Fibroblast of upper back skin (primary cell): ENCODE results near the gene ASTN2.
"Not testable (repeated sequence)": the region's sequence is repeated elsewhere in the genome, so short reads cannot be mapped to it uniquely, and the experiment has no call there.

Experiments used
- DNase-seq: peaks from one replicate; pipeline ENCODE4 v3.0.0-alpha.2; 2013

Gene ASTN2

GRCh38 chr9:116942593-116943061 lies 472.2 kb downstream of the ASTN2 start:
- DNase-seq = no peak

DNA sequence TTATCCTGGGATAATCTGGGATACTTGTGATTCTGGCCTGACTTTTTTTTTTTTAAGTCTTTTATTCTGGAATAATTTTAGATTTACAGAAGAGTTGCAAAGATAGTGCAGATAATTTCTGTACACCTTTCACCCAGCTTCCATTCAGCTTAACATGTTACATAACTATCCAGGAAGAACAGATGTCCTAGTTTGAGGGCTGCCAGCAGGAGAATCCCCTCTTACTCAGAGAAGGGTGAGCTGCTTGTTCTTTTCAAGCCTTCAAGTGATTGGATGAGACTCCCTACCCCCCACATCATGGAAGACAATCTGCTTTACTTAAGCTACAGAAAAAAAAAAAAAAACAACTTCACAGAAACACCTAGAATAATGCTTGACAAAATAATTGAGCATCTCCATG lies 473.6 kb downstream of the ASTN2 start:
- DNase-seq = no peak

GRCh38 chr9:116940614-116941215 lies 474.1 kb downstream of the ASTN2 start:
- DNase-seq = no peak

DNA sequence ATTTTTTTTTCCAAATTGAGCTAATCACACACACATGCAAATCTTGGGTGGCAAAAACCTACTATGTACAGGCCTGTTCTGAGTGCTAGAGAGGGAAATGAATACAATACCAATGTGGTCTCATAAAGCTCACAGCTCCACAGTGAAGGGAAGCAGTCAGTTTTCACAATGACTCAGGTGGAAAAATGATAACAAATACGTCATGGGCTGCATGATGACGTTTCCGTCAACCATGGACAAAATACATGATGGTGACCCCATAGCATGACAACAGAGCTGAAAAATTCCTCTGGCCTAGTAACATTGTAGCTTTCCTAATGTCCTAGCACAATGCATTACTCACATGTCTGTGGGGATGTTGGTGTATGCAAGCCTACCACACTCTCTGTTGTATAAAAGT lies 475.2 kb downstream of the ASTN2 start:
- DNase-seq = peak; percentile 27

DNA sequence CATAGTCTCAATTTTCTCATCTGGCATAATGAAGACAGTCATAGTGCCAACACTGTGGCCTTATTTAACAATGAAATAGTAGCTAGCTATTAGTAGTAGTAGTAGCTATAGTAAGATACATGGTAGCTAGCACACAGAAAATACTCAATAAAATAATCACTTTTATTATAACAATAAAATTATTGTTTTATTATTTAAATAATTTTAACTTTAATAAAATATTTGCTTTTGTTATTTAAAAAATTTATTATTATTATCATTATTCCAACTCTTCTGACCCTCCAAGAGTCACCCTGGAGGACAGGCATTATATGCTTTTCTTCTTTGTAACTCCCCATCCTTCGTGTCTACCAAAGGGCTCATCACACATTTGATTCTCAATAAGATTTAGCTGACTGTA lies 475.7 kb downstream of the ASTN2 start:
- DNase-seq = no peak

GRCh38 chr9:116937361-116937760 lies 477.5 kb downstream of the ASTN2 start:
- DNase-seq = no peak

GRCh38 chr9:116935149-116935897 lies 479.5 kb downstream of the ASTN2 start:
- DNase-seq = no peak

GRCh38 chr9:116934131-116934530 lies 480.7 kb downstream of the ASTN2 start:
- no peak for DNase-seq

DNA sequence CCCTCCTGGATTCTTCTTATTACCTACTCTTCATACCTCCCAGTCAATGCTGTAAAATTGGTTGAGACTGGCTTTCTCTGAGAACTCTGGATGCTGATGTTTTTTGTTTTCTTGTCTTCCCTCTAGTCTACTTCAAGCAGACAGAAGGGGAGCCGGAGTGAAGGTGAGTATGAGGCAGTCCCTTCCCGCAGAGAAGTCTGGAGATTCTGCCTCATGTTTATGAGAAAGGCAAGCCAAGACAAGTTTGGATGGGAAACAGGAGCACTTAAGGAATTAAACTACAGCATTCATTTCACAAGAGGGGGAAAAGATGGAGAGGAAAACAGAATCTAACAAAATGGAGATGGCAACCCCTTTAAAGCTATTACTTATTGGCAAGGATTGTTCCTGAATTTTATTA lies 481.6 kb downstream of the ASTN2 start:
- DNase-seq = no peak

DNA sequence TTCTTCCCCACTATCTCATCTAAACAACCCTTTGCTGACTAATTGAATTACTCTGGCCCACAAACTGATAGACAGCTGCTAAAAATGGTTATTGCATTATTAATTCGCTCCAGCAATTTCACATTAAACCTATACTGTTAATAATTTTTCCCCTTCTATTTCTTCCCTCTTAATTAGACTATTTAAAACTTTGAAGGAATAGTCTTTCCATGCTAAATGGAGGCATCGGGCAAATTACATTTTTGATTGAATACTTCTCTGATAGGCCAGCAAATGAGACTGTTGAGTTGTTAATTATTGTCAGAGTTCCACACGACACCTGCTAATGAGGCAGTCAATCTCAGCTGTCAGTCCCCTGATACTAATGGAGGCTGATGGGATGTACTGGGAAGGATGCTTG lies 485.2 kb downstream of the ASTN2 start:
- no peak for DNase-seq

DNA sequence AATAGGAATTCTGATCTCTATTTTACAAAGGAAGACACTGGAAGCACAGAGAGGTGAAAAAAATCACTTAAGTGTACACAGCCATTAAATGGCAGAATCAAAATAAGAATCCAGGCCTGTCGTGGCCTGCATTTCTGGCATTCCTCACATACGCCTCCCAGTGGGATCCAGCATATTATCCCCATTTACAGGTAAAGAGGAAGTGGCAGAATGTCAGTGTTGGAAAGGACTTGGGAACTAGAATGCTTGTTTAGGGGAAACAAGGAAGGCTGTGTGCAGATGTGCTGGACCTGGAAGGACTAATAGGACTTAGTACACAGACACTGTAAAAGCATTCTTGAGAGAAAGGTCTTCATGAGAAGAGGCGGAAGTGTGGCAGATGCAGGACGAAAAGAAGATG lies 486.0 kb downstream of the ASTN2 start:
- DNase-seq = no peak

DNA sequence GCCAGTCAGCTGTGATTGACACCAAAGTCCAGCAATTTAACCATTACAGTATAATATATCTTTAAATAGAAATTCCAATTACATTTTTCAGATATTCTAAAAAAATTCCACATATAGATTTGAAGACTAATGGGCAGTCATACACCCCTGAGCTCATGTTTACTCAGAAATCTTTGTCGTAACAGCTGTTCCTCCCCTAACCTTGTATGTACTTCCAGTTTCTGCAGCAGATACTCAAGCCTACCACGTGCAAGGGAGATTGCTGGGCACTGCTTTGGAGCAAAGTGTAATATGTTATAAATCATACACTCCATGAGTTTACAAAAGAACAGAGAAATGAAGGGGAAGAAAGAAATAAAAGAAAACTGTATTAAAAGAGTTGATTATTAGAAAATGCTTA lies 486.6 kb downstream of the ASTN2 start:
- DNase-seq = no peak

- no peak for DNase-seq
Observed at GRCh38 chr9:116927726-116928125, 487.1 kb downstream of the ASTN2 start.

DNA sequence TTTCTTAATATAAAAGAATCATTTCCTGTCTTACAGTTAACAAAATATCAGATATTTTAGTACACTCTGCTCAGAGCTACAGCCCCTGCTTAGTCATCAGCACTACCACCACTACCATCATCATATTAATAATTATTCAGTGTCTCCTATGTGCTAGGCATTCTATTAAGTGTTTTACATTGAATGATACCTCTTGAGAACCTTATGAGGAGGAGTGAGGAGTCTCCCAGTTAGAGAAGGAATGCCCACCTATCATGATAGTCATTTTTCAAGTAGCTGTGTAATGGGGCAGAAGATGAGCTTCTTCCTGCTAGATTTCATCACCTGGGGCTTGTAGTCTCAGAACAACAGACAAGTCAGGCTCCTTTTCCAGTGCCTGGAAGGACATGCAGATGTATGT lies 489.7 kb downstream of the ASTN2 start:
- no peak for DNase-seq

- DNase-seq = no peak
Observed at GRCh38 chr9:116924462-116925110, 490.3 kb downstream of the ASTN2 start.

- not testable (repeated sequence) for DNase-seq
Observed at GRCh38 chr9:116917895-116918508, 496.9 kb downstream of the ASTN2 start.

- no peak for DNase-seq
Observed at GRCh38 chr9:116913536-116913935, 501.3 kb downstream of the ASTN2 start.

DNA sequence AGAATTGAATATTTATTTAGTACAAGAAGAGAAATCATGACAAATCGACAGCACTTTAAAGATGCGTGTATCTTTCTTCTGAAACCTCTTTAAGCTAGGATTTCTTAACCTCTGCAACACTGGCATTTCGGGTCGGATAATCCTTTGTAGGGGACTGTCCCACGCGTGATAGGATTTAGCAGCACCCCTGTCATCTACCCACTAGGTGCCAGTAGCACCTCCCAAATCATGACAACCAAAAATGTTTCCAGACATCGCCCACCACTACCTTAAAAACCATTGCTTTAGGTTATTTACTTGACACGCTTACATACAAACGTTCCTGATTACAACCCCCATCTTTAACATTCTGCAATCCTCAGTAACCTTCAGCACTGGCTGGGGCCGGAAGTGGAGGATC lies 504.7 kb downstream of the ASTN2 start:
- DNase-seq = no peak

DNA sequence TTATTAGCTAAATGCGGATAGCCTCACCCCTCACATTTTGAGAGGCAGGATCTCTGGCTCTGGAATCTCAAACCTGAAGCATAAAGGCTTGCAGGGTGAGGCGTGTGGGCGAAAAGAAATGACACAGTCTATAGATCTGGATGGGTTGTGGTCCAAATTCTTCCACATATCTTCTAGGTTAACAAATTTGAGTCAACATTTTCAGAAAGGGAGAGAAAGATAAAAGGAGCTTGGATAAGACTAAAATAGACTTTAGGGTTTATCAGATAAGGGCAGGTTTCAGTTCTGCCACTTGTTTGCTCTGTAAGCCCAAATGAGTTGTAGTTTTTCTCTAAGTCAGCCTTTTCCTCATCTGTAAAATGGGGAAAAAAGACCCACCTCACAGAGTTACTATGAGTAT lies 506.9 kb downstream of the ASTN2 start:
- no peak for DNase-seq

- no peak for DNase-seq
Observed at GRCh38 chr9:116905171-116905588, 509.7 kb downstream of the ASTN2 start.

GRCh38 chr9:116904165-116904564 lies 510.7 kb downstream of the ASTN2 start:
- DNase-seq = no peak

DNA sequence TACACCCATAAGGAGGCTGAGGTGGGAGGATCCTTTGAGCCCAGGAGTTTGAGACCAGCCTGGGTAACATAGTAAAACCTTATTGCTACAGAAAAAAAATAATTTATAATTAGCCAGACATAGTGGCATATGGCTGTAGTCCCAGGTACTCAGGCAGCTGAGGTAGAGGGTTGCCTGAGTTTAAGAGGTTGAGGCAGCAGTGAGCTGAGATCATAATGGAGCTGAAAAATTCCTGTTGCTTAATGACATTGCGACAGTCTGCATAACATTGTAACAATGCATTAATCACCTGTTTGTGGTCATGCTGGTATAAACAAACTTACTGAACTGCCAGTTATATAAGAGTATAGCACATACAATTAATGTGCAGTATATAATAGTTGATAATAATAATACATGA lies 513.6 kb downstream of the ASTN2 start:
- DNase-seq = peak; percentile 12

- no peak for DNase-seq
Observed at GRCh38 chr9:116900543-116900942, 514.3 kb downstream of the ASTN2 start.

DNA sequence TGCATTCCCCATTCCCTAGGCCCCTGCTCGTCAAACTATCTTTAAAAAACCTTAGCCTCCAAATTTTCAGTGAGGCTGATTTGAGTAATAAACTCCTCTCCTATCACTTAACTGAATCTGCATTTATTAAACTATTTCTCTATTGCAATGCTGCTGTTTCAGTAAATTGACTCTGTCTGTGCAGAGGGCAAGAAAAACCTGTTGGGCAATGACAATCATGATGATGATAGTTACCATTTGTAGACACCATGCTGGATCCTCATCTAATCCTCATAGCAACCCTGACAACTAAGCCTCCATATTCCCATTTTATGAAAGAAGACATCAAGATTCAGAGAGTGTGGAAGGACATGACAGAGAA lies 514.9 kb downstream of the ASTN2 start:
- DNase-seq = no peak
